Neural cell (in vitro differentiated cells): Measurements from ENCODE around the gene DENND1A.

Experiments
- CTCF ChIP-seq: fragments of 450-650 bp; IDR thresholded peaks from 2 replicates; pipeline ENCODE4 v1.5.1; 2014; ENCODE audit warnings: antibody characterized with exemption, mild to moderate bottlenecking, moderate library complexity; ENCODE audit not compliant: poor library complexity, severe bottlenecking
- EP300 ChIP-seq: fragments of 450-650 bp; conservative IDR thresholded peaks from 2 replicates; pipeline ENCODE4 v1.6.1; 2014; ENCODE audit warnings: antibody characterized with exemption, mild to moderate bottlenecking, moderate library complexity; ENCODE audit not compliant: poor library complexity, severe bottlenecking
- EZH2 ChIP-seq: fragments of 200-600, 300-800 bp; shearing (Covaris generic), sonication (generic); IDR thresholded peaks from 2 replicates; pipeline ENCODE4 v1.6.1; 2014; ENCODE audit warnings: antibody characterized with exemption, low read length, borderline replicate concordance, mild to moderate bottlenecking; ENCODE audit not compliant: insufficient read depth, poor library complexity, severe bottlenecking

- TF ChIP-seq CTCF, result no peak
- TF ChIP-seq EZH2, result no peak
- no peak for TF ChIP-seq EP300
Observed at GRCh38 chr9:123440256-123440655, 489.7 kb downstream of the DENND1A start.
